HL-60/S4 (cell line): ENCODE measurements around the gene OPCML.
"Not testable (repeated sequence)": the region's sequence is repeated elsewhere in the genome, so short reads cannot be mapped to it uniquely, and the experiment has no call there.

Source experiments
- in situ Hi-C: fragments of 300-500 bp; cut with MboI; formaldehyde crosslinking; loops from 2 replicates; pipeline ENCODE4 v1.14.3; 2022; ENCODE audit warnings: low sequenced_read_pairs

The OPCML gene

DNA sequence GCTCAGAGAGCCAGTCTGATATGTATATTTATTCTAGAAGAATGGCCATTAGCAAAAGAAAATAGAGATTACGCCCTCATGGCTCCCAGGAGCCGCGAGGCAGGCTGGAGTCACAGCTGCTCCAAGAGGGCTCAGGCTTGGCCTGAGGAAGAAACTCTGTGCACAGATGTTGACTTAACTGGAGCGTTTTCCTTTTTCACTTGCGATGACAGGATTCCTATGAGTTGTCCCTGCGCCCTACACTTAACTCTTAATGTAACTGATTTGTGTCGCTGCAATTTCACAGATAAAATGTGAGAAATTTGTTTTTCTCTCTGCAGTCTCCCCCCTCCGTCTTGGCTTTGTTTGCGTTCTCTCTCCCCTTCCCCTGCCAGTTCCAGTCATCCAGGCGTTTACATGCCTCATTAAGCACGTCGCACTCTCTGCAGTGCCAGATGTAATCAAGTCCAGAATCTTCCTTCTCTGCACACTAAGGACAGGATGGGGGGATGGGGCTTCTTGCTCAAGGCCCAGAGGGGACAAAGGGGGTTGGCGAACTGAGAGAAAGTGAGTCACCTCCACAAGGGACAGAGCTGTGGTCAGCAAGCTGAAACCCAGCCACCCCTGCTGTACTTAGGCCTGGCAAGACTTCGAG is 1101.8 kb downstream of the OPCML start:
- in situ Hi-C loops: no loop called here

DNA sequence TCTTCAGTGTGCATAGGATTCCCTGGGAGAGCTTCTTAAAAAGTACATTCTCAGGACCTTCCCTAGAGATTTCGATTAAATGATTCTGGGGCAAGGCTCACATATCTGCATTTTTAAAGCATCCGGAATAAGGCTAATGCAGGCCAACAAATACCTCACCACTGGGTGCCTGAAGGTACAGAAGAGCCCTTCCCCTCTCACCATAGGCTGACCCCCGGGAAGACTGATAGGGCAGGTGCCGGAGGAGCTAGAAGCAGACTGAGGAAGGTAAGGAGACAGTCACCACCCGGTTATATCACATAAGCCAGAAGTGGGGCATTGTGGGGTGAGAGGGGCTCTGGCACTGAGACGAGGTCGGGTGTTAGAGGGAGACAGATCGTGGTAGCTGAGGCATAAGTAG is 1102.6 kb downstream of the OPCML start:
- in situ Hi-C loops: no loop called here

GRCh38 chr11:132427611-132428010 is 1104.7 kb downstream of the OPCML start:
- in situ Hi-C loops: no loop called here

GRCh38 chr11:132424433-132424832 is 1107.9 kb downstream of the OPCML start:
- in situ Hi-C loops: no loop called here

DNA sequence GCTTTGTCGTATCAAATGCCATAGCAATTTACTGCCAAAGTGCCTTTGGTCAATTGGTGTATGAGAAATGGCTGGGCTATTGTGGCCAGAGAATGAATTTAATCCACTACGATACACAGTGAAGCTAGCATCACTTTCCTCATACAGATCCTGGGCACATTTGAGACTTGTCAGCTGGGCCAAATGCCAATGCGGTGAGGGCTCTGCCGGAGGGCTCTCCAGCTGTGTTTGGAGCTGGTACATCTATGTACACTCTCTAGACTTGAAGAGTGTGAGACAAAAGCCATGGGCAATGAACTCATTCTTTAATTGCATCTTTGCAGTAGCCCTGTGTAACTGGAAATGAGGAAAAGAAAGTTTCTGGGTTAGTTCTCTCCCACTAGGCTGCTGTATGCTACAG is 1109.0 kb downstream of the OPCML start:
- in situ Hi-C loops: no loop called here

DNA sequence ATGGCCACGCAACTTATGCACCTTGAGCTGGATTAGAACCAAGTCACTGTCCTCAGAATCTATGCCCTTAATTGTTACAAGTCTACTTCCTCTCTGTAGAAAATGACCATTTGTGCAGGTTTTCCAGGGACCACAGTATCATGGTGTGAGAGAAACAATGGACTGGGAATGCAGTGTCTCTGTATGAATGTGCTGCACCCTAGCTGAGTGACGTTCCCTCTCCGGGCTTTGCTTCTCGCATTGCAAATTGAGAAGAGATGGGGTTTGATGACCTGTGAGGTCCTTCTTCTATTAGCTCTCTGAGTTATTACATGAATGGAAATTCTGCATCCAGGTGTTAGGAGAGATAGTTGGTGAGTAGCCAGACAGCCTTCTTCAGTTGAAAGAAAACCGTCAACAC is 1109.6 kb downstream of the OPCML start:
- in situ Hi-C loops: no loop called here

- in situ Hi-C loops: no loop called here
These were observed 1110.7 kb downstream of the OPCML start for GRCh38 chr11:132421555-132421954.

DNA sequence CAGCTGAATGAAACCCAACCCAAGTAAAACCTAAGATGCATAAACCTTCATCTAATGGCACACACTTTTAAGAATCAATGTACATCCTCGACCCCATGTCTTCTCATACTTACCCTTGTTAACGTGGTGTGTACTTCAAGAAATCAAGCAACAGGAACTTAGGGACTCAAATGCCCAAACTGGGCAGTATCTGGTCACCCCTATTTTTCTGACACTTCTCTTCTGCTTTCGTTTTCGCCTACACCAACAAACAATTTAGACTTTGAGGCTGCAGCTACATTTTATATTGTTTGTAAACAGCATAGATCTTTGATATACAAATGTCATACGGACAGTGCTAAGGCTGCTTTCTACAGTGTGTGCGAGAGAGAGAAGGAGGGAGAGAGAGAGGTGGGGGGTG is 1117.8 kb downstream of the OPCML start:
- in situ Hi-C loops: no loop called here

DNA sequence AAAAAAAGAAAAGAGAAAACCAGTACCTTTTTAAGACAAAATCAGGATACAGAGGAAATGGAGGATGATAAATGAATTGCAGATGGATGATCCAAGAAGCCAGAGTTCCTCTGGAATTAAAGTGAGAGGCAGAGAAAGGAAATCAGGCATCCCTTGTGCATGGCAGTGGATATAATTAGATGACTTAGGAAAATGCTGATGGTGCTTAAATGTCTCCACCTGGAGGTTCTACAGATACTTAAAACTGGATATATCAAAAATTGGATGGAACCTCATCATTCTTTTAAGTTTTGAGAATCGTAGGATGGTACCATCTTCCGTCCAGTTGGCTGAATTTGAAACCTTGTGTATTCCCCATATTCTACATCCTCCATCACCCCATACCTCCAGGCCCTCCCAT is 1121.9 kb downstream of the OPCML start:
- in situ Hi-C loops: no loop called here

DNA sequence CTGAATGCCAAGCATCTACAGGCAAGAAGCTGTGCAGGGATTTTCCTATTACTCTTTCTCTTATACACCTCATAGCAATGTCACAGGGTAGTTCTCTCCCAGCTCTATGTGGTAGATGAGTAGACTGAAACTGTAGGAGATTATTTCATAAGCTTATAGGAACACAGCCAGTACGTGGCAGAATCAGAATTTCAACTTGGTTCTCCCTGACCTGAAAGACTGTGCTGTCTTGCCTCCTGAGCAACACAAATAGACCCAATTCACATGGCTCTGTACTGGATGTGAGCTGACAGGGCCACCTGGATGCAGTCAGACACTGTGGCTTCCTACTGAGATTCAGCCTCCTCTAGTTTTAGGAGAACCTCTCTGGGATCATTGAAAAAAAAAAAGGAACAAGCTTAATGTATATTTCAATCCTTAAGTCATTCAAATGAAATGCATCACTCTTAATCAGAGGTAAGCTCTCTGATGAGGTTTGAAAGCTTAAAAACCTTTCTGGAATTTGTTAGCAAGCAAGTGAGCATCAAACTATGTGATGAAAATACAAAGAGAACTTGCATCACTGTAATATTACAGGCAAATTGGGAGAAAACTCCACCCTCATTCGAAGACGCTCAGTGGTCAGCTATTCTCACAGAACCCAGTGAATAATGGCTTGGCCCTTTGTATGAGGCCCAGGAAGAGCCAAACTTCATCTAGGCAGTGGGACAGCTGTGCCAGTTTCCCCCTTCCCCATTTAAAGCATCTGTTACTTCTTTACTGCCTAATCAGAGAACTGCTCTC is 1122.5 kb downstream of the OPCML start:
- in situ Hi-C loops: no loop called here

GRCh38 chr11:132408877-132409276 is 1123.4 kb downstream of the OPCML start:
- in situ Hi-C loops: no loop called here

GRCh38 chr11:132405728-132406127 is 1126.6 kb downstream of the OPCML start:
- in situ Hi-C loops: no loop called here

DNA sequence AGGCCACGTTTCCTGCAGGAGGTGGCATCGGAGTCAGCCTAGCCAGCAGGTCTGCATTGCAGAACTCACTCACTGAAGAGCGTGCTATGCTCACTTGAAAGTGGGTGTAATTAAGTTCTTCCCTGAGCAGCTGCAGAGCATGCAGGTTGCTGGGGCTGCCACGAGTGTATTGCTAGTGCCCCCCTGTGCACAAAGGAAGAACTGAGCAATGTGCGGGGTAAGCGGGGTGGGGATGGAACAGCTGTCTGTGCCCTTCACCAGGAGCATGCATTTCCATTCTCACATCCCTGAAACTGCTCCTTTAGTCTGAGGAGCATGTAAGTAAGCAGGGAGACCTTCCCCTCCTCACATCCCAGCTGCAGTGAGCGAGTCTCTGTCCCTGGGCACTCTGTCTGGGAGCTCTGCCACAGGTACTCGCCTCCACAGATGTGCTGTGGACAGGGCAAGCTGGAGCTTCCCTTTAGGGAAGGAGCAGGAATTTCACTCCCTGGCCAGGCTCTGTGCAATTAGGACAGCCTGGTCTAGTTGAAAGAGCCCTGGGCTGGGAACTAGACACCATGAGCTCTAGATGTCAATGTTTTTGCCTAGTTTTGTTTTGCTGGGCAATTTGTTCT is 1130.1 kb downstream of the OPCML start:
- in situ Hi-C loops: no loop called here

- in situ Hi-C loops: no loop called here
These were observed 1136.0 kb downstream of the OPCML start for GRCh38 chr11:132396318-132396717.

DNA sequence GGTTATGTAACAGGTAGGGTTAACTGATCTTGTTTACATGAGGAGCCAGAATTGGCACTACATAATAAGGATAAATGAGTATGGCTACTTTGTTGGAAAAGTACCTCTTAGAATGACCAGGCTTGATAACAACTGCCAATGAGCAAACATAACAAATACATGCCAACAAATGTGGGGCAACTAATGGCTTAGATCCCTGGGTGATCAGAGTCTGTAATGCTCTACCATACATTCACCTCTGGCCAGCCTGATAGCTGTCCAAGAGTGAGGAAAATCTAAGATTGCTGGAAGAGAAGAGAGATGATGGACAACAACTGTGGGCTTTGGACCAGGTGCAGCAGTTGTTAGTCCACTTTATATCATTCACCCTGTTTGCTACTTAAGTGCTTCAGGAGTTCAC is 1136.9 kb downstream of the OPCML start:
- in situ Hi-C loops: no loop called here

DNA sequence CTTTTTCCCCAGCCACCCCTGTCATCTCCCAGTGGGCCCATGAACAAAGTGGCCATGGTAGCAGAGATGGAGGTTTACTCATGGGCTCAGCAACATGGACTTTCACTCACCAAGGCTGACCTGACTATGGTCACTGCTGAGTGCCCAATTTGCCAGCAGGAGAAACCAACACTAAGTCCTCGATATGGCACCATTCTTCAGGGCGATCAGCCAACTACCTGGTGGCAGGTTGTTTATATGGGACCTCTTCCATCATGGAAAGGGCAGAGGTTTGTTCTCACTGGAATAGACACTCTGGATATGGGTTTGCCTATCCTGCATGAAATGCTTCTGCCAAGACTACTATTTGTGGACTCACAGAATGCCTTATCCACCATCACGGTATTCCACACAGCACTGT is 1152.8 kb downstream of the OPCML start:
- in situ Hi-C loops: no loop called here

GRCh38 chr11:132373405-132374143 is 1158.7 kb downstream of the OPCML start:
- in situ Hi-C loops: no loop called here

GRCh38 chr11:132370114-132370513 is 1162.2 kb downstream of the OPCML start:
- in situ Hi-C loops: not testable (repeated sequence)

DNA sequence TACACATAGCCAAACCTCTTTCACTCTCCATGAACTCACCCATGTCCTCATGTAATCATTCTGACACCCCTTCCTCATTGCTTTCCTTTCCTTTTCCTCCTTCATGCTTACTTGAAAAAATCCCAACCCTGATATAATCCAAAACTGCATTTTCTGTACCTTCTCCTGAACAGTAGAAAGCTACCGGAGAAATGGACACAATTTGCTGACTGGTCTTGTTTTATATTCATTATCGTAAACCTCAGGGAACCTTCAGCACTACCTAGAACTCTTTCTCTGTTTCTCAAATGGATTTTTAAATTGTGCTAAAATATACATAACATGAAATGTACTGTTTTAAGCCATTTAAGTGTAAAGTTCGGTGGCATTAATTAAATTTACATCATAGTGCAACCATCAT is 1165.0 kb downstream of the OPCML start:
- in situ Hi-C loops: no loop called here

DNA sequence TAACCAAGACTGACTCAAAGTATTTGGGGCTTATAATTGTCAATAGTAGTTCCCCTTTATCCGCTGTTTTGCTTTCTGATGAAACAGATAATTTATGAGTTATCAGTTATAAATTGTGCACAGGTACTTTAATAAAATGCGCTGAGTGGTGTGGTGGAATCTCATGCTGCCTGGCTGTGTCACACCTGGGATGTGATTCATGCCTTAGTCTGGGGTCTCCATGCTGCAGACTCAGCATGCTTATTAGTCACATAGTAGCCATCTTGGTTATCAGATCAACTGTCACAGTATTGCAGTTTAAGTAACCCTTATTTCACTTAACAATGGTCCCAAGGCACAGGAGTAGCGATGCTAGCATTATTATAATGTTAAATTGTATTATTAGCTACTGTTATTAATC is 1166.7 kb downstream of the OPCML start:
- in situ Hi-C loops: no loop called here
